GM23338 (cell line): ENCODE data around the gene LRMDA.

Source experiments
- CREB1 ChIP-seq: fragments of 250-450 bp; sonication (Bioruptor Pico); IDR thresholded peaks from 2 replicates; pipeline ENCODE4 v1.5.0; 2020; ENCODE audit warnings: low read depth, mild to moderate bottlenecking, moderate library complexity
- EZH2 ChIP-seq: fragments of 200-600 bp; sonication (generic); IDR thresholded peaks from one replicate; pipeline ENCODE4 v1.8.0; 2017; ENCODE audit warnings: antibody characterized with exemption, mild to moderate bottlenecking, low read depth; ENCODE audit not compliant: unreplicated experiment
- JUNB ChIP-seq: IDR thresholded peaks from one replicate; pipeline ENCODE4 v1.6.1; 2016; ENCODE audit warnings: antibody characterized with exemption; ENCODE audit not compliant: unreplicated experiment
- POLR2AphosphoS5 ChIP-seq: IDR thresholded peaks from 2 replicates; pipeline ENCODE4 v1.6.1; 2016; ENCODE audit warnings: antibody characterized with exemption, low read depth
- TF ChIP-seq, protein P1 (sequence below), 2 experiments: fragments of 200-600 bp in 1 of 2; sonication (generic) in 1 of 2; conservative IDR thresholded peaks; 2 replicates each; pipeline versions ENCODE4 v1.5.1 to v1.6.1; 2016 to 2017; ENCODE audit warnings: antibody characterized with exemption in 2 of 2, low read depth in 2 of 2, mild to moderate bottlenecking in 2 of 2, moderate library complexity in 1 of 2

DNA sequence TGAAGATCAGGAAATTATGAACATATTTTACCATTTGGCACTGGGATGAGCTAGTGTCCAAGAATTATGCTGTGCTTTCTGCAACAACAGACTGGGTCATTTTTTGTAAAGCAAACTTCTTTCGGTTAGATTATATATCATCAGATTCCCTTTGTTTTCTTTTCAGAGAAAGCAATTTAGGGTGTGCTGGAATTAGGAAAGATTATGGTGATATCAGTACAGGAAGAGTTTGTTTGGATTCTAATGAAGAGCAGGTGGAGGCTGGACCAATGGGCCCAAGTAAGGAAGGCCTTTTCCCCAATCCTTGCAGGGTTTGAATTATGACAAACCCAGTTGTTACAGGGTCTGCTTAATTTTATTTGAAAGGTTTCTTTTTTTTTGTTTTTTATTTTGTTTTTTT lies 1113.4 kb downstream of the LRMDA start:
- no peak for TF ChIP-seq JUNB
- TF ChIP-seq EZH2 = no peak
- TF ChIP-seq, protein P1, sequence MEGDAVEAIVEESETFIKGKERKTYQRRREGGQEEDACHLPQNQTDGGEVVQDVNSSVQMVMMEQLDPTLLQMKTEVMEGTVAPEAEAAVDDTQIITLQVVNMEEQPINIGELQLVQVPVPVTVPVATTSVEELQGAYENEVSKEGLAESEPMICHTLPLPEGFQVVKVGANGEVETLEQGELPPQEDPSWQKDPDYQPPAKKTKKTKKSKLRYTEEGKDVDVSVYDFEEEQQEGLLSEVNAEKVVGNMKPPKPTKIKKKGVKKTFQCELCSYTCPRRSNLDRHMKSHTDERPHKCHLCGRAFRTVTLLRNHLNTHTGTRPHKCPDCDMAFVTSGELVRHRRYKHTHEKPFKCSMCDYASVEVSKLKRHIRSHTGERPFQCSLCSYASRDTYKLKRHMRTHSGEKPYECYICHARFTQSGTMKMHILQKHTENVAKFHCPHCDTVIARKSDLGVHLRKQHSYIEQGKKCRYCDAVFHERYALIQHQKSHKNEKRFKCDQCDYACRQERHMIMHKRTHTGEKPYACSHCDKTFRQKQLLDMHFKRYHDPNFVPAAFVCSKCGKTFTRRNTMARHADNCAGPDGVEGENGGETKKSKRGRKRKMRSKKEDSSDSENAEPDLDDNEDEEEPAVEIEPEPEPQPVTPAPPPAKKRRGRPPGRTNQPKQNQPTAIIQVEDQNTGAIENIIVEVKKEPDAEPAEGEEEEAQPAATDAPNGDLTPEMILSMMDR (conservative IDR thresholded peaks at IDR 0.05; ENCODE audit: low read depth in 2 of 2) = no peak
- no peak for TF ChIP-seq POLR2AphosphoS5
- no peak for TF ChIP-seq CREB1 (CRISPR knock-in tag)
